Immature natural killer cell (primary cell): ENCODE measurements around the gene TLR2. TPM values are rescaled to one million over a fixed set of nuclear protein-coding genes. Genes with fewer than 3 reads are reported as not detected.

Experiments
- DNase-seq, 3 donors: peaks; one replicate each; pipeline ENCODE4 v3.0.0; 2022; ENCODE audit warnings: mixed read lengths in 1 of 3
- H3K27ac Mint-ChIP-seq, 6 donors: one replicate each; pipeline ENCODE4 v1.8.0; 2020; ENCODE audit warnings: mixed read lengths in 6 of 6, mild to moderate bottlenecking in 5 of 6, inconsistent platforms in 4 of 6, moderate library complexity in 3 of 6
- H3K27me3 Mint-ChIP-seq, 3 donors: one replicate each; pipeline ENCODE4 v1.8.0; 2020 to 2021; ENCODE audit warnings: low read depth in 3 of 3, mild to moderate bottlenecking in 3 of 3, mixed read lengths in 3 of 3, moderate library complexity in 3 of 3, inconsistent platforms in 1 of 3
- H3K36me3 Mint-ChIP-seq, 3 donors: one replicate each; pipeline ENCODE4 v1.8.0; 2020; ENCODE audit warnings: mixed read lengths in 3 of 3, inconsistent platforms in 2 of 3, mild to moderate bottlenecking in 2 of 3
- H3K4me1 Mint-ChIP-seq, 2 donors: one replicate each; pipeline ENCODE4 v1.8.0; 2020; ENCODE audit warnings: inconsistent platforms in 2 of 2, mild to moderate bottlenecking in 2 of 2, mixed read lengths in 2 of 2, moderate library complexity in 1 of 2
- H3K4me3 Mint-ChIP-seq, 5 donors: one replicate each; pipeline ENCODE4 v1.8.0; 2020; ENCODE audit warnings: mild to moderate bottlenecking in 5 of 5, mixed read lengths in 5 of 5, inconsistent platforms in 3 of 5, moderate library complexity in 3 of 5
- H3K9me3 Mint-ChIP-seq, 6 donors: one replicate each; pipeline ENCODE4 v1.8.0; 2020; ENCODE audit warnings: mild to moderate bottlenecking in 6 of 6, mixed read lengths in 6 of 6, inconsistent platforms in 4 of 6, moderate library complexity in 3 of 6
- polyA plus RNA-seq, 3 donors: library from polyadenylated mRNA; unstranded; fragments of 300-500 nt; fragmentation: Illumina TruSeq; gene quantifications; one replicate each; pipeline ENCODE4 v1.2.3, GENCODE V29; 2021

The TLR2 gene
- polyA plus RNA-seq = 1 to 10 TPM in 2 of 3 donors, under 1 TPM in 1; 0.48 to 2.6 (median 1.5) TPM

- H3K27ac Mint-ChIP-seq = no peak within 1 kb of the TSS
- peak; percentile 34 to 49 (median 37) for DNase-seq
- H3K36me3 Mint-ChIP-seq = peaks cover 2 to 15% (median 13%) of the 10 kb centered on the region in 3 donors
- H3K4me1 Mint-ChIP-seq = peaks cover 12 to 20% of the 10 kb centered on the region in 2 donors
- H3K9me3 Mint-ChIP-seq = peaks cover 8 to 16% (median 15%) of the 10 kb centered on the region in 6 donors
- peak within 1 kb of the TSS; percentile 81 to 87 (median 82) for H3K4me3 Mint-ChIP-seq
- peaks cover 7 to 35% (median 9%) of the 10 kb centered on the region in 3 donors for H3K27me3 Mint-ChIP-seq
These were observed at the start of gene TLR2 for GRCh38 chr4:153684182-153684970. TLR2 (plus strand) TSS chr4:153684280; CDS start chr4:153702908, 18,628 bp downstream.

GRCh38 chr4:153634738-153635353, 49.2 kb upstream of the TLR2 start:
- Mint-ChIP-seq H3K9me3 (no peaks in the 10 kb centered on the region), H3K36me3 (peaks cover 40 to 77% (median 41%) of the 10 kb centered on the region in 3 donors), H3K4me1 (peaks cover 0 to 2% of the 10 kb centered on the region in 2 donors), H3K27ac (peak overlapping the region in 2 of 6 donors; percentile 26 to 72), H3K27me3 (peaks cover 4 to 11% (median 10%) of the 10 kb centered on the region in 3 donors), H3K4me3 (no peak overlapping the region)
- no peak for DNase-seq

- Mint-ChIP-seq H3K9me3 (no peaks in the 10 kb centered on the region), H3K36me3 (peaks cover 35 to 67% (median 38%) of the 10 kb centered on the region in 3 donors)
These were observed 48.2 kb upstream of the TLR2 start for GRCh38 chr4:153635846-153636245.

GRCh38 chr4:153637201-153637600, 46.9 kb upstream of the TLR2 start:
- Mint-ChIP-seq H3K36me3 (peaks cover 29 to 56% (median 34%) of the 10 kb centered on the region in 3 donors), H3K27ac (peak overlapping the region in 1 of 6 donors; percentile 17)

More at GRCh38 chr4:153635846-153636245, 48.2 kb upstream of the TLR2 start:
- DNase-seq = no peak
- H3K4me1 Mint-ChIP-seq = peaks cover 0 to 2% of the 10 kb centered on the region in 2 donors
- no peak overlapping the region for H3K27ac Mint-ChIP-seq
- H3K27me3 Mint-ChIP-seq = peaks cover 4 to 11% (median 10%) of the 10 kb centered on the region in 3 donors
- H3K4me3 Mint-ChIP-seq = no peak overlapping the region

GRCh38 chr4:153638011-153638410, 46.1 kb upstream of the TLR2 start:
- Mint-ChIP-seq H3K27ac (peak overlapping the region in 4 of 6 donors; percentile 8 to 59 (median 17)), H3K9me3 (no peaks in the 10 kb centered on the region), H3K4me3 (no peak overlapping the region), H3K36me3 (peaks cover 23 to 48% (median 25%) of the 10 kb centered on the region in 3 donors), H3K4me1 (peaks cover under 1 to 2% of the 10 kb centered on the region in 2 donors), H3K27me3 (peaks cover 0 to 8% (median 4%) of the 10 kb centered on the region in 3 donors)
- no peak for DNase-seq

More at GRCh38 chr4:153637201-153637600, 46.9 kb upstream of the TLR2 start:
- no peaks in the 10 kb centered on the region for H3K9me3 Mint-ChIP-seq
- DNase-seq = no peak
- H3K4me3 Mint-ChIP-seq = no peak overlapping the region
- H3K27me3 Mint-ChIP-seq = peaks cover 4 to 8% (median 4%) of the 10 kb centered on the region in 3 donors
- peaks cover 0 to 2% of the 10 kb centered on the region in 2 donors for H3K4me1 Mint-ChIP-seq

GRCh38 chr4:153638999-153639398, 45.1 kb upstream of the TLR2 start:
- Mint-ChIP-seq H3K4me3 (no peak overlapping the region), H3K27me3 (peaks cover 0 to 8% (median 4%) of the 10 kb centered on the region in 3 donors), H3K4me1 (peaks cover 6 to 7% of the 10 kb centered on the region in 2 donors), H3K27ac (peak overlapping the region in 2 of 6 donors; percentile 59 to 61), H3K36me3 (peaks cover 22 to 40% (median 23%) of the 10 kb centered on the region in 3 donors), H3K9me3 (no peaks in the 10 kb centered on the region)
- no peak for DNase-seq

GRCh38 chr4:153639833-153640802, 44.0 kb upstream of the TLR2 start:
- H3K27me3 Mint-ChIP-seq = peaks cover 0 to 4% (median 4%) of the 10 kb centered on the region in 3 donors
- DNase-seq = no peak
- H3K4me3 Mint-ChIP-seq = peak overlapping the region in 1 of 5 donors; percentile 19
- no peak overlapping the region for H3K27ac Mint-ChIP-seq
- H3K36me3 Mint-ChIP-seq = peaks cover 16 to 31% (median 17%) of the 10 kb centered on the region in 3 donors
- H3K4me1 Mint-ChIP-seq = peaks cover 6 to 7% of the 10 kb centered on the region in 2 donors
- H3K9me3 Mint-ChIP-seq = no peaks in the 10 kb centered on the region

GRCh38 chr4:153641532-153641931, 42.5 kb upstream of the TLR2 start:
- DNase-seq = no peak
- Mint-ChIP-seq H3K36me3 (peaks cover 5 to 17% (median 5%) of the 10 kb centered on the region in 3 donors), H3K27me3 (peaks cover 0 to 2% (median 0%) of the 10 kb centered on the region in 3 donors), H3K4me1 (peaks cover 6 to 7% of the 10 kb centered on the region in 2 donors), H3K9me3 (no peaks in the 10 kb centered on the region), H3K27ac (no peak overlapping the region), H3K4me3 (no peak overlapping the region)

GRCh38 chr4:153643406-153644383, 40.4 kb upstream of the TLR2 start:
- Mint-ChIP-seq H3K27ac (peak overlapping the region in 5 of 6 donors; percentile 17 to 48 (median 34)), H3K9me3 (no peaks in the 10 kb centered on the region), H3K27me3 (peaks cover 0 to 2% (median 2%) of the 10 kb centered on the region in 3 donors), H3K4me3 (peak overlapping the region; percentile 0 to 69 (median 40)), H3K4me1 (peaks cover 5 to 7% of the 10 kb centered on the region in 2 donors), H3K36me3 (no peaks in the 10 kb centered on the region)
- peak; percentile 47 to 65 (median 54) for DNase-seq

- peaks cover 5 to 7% of the 10 kb centered on the region in 2 donors for H3K4me1 Mint-ChIP-seq
- no peak overlapping the region for H3K27ac Mint-ChIP-seq
- H3K27me3 Mint-ChIP-seq = peaks cover 0 to 2% (median under 1%) of the 10 kb centered on the region in 3 donors
- no peak overlapping the region for H3K4me3 Mint-ChIP-seq
- DNase-seq = no peak
- no peaks in the 10 kb centered on the region for H3K9me3 Mint-ChIP-seq
- H3K36me3 Mint-ChIP-seq = no peaks in the 10 kb centered on the region
These were observed 38.9 kb upstream of the TLR2 start for GRCh38 chr4:153645183-153645582.

GRCh38 chr4:153646261-153646660, 37.8 kb upstream of the TLR2 start:
- Mint-ChIP-seq H3K4me3 (no peak overlapping the region), H3K9me3 (no peaks in the 10 kb centered on the region), H3K36me3 (no peaks in the 10 kb centered on the region), H3K27ac (no peak overlapping the region), H3K27me3 (peaks cover 0 to 2% (median 0%) of the 10 kb centered on the region in 3 donors), H3K4me1 (peaks cover 9 to 10% of the 10 kb centered on the region in 2 donors)
- DNase-seq = no peak

- H3K4me3 Mint-ChIP-seq = no peak overlapping the region
- H3K27me3 Mint-ChIP-seq = peaks cover 0 to 2% (median 0%) of the 10 kb centered on the region in 3 donors
- no peaks in the 10 kb centered on the region for H3K36me3 Mint-ChIP-seq
- H3K9me3 Mint-ChIP-seq = no peaks in the 10 kb centered on the region
- no peak overlapping the region for H3K27ac Mint-ChIP-seq
- peaks cover 17 to 18% of the 10 kb centered on the region in 2 donors for H3K4me1 Mint-ChIP-seq
- no peak for DNase-seq
These were observed 37.1 kb upstream of the TLR2 start for GRCh38 chr4:153646978-153647377.
